GM12878 (cell line): ENCODE results near the gene SEMA4F. TPM values are rescaled to one million over a fixed set of nuclear protein-coding genes. Genes with fewer than 3 reads are reported as not detected.

Experiments used
- ATAC-seq: fragments of 200-7000 bp; cut with Tn5 transposase; 3 replicates; pipeline ENCODE4 v1.9.1; 2020; ENCODE audit warnings: mild to moderate bottlenecking, moderate library complexity
- BruUV-seq: library from RNA; stranded (reverse); fragments of 400-500 nt; replicated peaks from 2 replicates; lab custom pipeline; 2021; lab: Mats Ljungman, UMichigan
- CTCF ChIA-PET: fragments of 300-600 bp; sonication (Branson Sonifier 250); formaldehyde crosslinking; extraction: SDS; loops from one replicate; lab custom pipeline; 2021; ENCODE audit warnings: inconsistent platforms; lab: Yijun Ruan, JAX
- POLR2A ChIA-PET: fragments of 350-600 bp; formaldehyde crosslinking; extraction: SDS; loops from one replicate; lab custom pipeline; 2021; ENCODE audit warnings: inconsistent platforms; lab: Charles Lee
- RAD21 ChIA-PET: fragments of 300-600 bp; sonication (Branson Sonifier 250); formaldehyde crosslinking; loops from one replicate; lab custom pipeline; 2023; ENCODE audit warnings: antibody characterized with exemption; ENCODE audit not compliant: unreplicated experiment; lab: Charles Lee
- SMC1A ChIA-PET: fragments of 300-600 bp; sonication (Branson Sonifier 250); formaldehyde crosslinking; loops from one replicate; lab custom pipeline; 2023; ENCODE audit not compliant: unreplicated experiment, uncharacterized antibody; lab: Charles Lee
- DNase-seq: peaks from one replicate; pipeline ENCODE4 v3.0.0-alpha.2; 2011; ENCODE audit warnings: low read depth, low spot score
- FAIRE-seq: peaks from 3 replicates; lab custom pipeline; 2011; peaks lifted over from hg19 to GRCh38; lab: Jason Lieb, UNC
- H2AFZ ChIP-seq: 2 replicates; pipeline ENCODE4 v1.6.0; 2011; ENCODE audit warnings: low read depth, low read length, control low read depth; ENCODE audit not compliant: control insufficient read depth
- H3K27ac ChIP-seq: 2 replicates; pipeline ENCODE4 v1.5.1; 2011; ENCODE audit warnings: control low read depth; ENCODE audit not compliant: control insufficient read depth, insufficient read depth
- H3K27me3 ChIP-seq, 2 experiments: replicated peaks in 1 of 2; 2 replicates each; pipeline versions ENCODE4 v1.6.0 to v1.6.1; 2011; ENCODE audit warnings: low read length in 1 of 2; ENCODE audit not compliant: control insufficient read depth in 2 of 2, insufficient read depth in 2 of 2
- H3K36me3 ChIP-seq, 2 experiments: 2 replicates each; pipeline ENCODE4 v1.5.1; 2011; ENCODE audit warnings: low read length in 1 of 2; ENCODE audit not compliant: control insufficient read depth in 2 of 2, insufficient read depth in 2 of 2
- H3K4me1 ChIP-seq: 2 replicates; pipeline ENCODE4 v1.6.1; 2011; ENCODE audit warnings: mild to moderate bottlenecking, low read length, moderate library complexity, mixed read lengths; ENCODE audit not compliant: control insufficient read depth, insufficient read depth
- H3K4me2 ChIP-seq: 2 replicates; pipeline ENCODE4 v1.6.0; 2011; ENCODE audit warnings: control low read depth; ENCODE audit not compliant: control insufficient read depth, insufficient read depth
- H3K4me3 ChIP-seq: fragments of 200-600 bp; sonication (generic); 2 replicates; pipeline ENCODE4 v1.5.1; 2016
- H3K79me2 ChIP-seq: 2 replicates; pipeline ENCODE4 v1.6.0; 2011; ENCODE audit warnings: low read length; ENCODE audit not compliant: control insufficient read depth, insufficient read depth
- H3K9ac ChIP-seq: 2 replicates; pipeline ENCODE4 v1.8.0; 2011; ENCODE audit warnings: low read length, control low read depth, mixed read lengths; ENCODE audit not compliant: control insufficient read depth, insufficient read depth
- H3K9me3 ChIP-seq: replicated peaks from 3 replicates; pipeline ENCODE4 v1.5.1; 2011; ENCODE audit warnings: mild to moderate bottlenecking, low read length; ENCODE audit not compliant: control insufficient read depth, insufficient read depth
- H4K20me1 ChIP-seq: 2 replicates; pipeline ENCODE4 v1.6.0; 2011; ENCODE audit not compliant: control insufficient read depth, insufficient read depth
- BRCA1 ChIP-seq: IDR thresholded peaks from 2 replicates; pipeline ENCODE4 v1.6.1; 2011; ENCODE audit warnings: low read depth, low read length, improper control_type of control experiment
- ESRRA ChIP-seq: IDR thresholded peaks from 2 replicates; pipeline ENCODE4 v1.6.1; 2012; ENCODE audit warnings: mild to moderate bottlenecking, low read length, improper control_type of control experiment
- HCFC1 ChIP-seq: fragments of 150-350 bp; IDR thresholded peaks from 2 replicates; pipeline ENCODE4 v1.6.1; 2014; ENCODE audit warnings: low read length
- IKZF2 ChIP-seq, 2 experiments: fragments of 450-650 bp; IDR thresholded peaks; 2 replicates each; pipeline ENCODE4 v1.6.1; 2017; ENCODE audit warnings: mild to moderate bottlenecking in 2 of 2, moderate library complexity in 2 of 2
- MYB ChIP-seq: fragments of 150-350 bp; IDR thresholded peaks from 2 replicates; pipeline ENCODE4 v1.6.1; 2014; ENCODE audit warnings: mild to moderate bottlenecking, low read depth, low read length, borderline replicate concordance
- NRF1 ChIP-seq: conservative IDR thresholded peaks from 2 replicates; pipeline ENCODE4 v1.6.1; 2011; ENCODE audit warnings: mild to moderate bottlenecking, low read depth, low read length, improper control_type of control experiment
- TCF7 ChIP-seq: IDR thresholded peaks from 2 replicates; pipeline ENCODE4 v1.6.1; 2014; ENCODE audit warnings: antibody characterized with exemption, borderline replicate concordance
- WGBS: methylation state at CpG from one replicate; pipeline ENCODE4 v1.1.6; 2016; ENCODE audit warnings: low lambda C conversion rate; ENCODE audit not compliant: insufficient replicate concordance, insufficient coverage; ENCODE audit errors: missing lambda C conversion rate; 5-methylcytosine and 5-hydroxymethylcytosine counted together
- in situ Hi-C: fragments of 300-500 bp; cut with MboI; formaldehyde crosslinking; loops from 9 replicates; pipeline ENCODE4 v1.14.3; 2018; ENCODE audit warnings: mixed read lengths
- intact Hi-C: fragments of 100-400 bp; cut with micrococcal nuclease; formaldehyde crosslinking; loops from one replicate; pipeline ENCODE4 v1.14.2; 2022; ENCODE audit not compliant: unreplicated experiment
- polyA plus RNA-seq, 11 experiments: library from polyadenylated mRNA; depleted of rRNA in 4 of 11; unstranded in 6 of 11; stranded (reverse) in 5 of 11; fragments of >200 nt; fragmentation: Nextera tagmentation in 4 of 11; fragmentation: Illumina TruSeq in 1 of 11; extraction: Ambion mirVana in 4 of 11; extraction: Trizol in 1 of 11; gene quantifications; 1 replicate in 1 of 11; 2 replicates in 10 of 11; pipeline versions ENCODE4 v1.2.1 to v1.2.3, GENCODE V29; 2011 to 2016; ENCODE audit warnings: inconsistent platforms in 2 of 11, missing spikeins in 2 of 11, low read depth in 1 of 11
- total RNA-seq, 4 experiments: library from RNA; depleted of rRNA in 3 of 4; stranded (reverse); fragments of >200 nt in 3 of 4; fragmentation: Illumina TruSeq in 1 of 4; extraction: Trizol in 1 of 4; gene quantifications; 2 replicates each; pipeline versions ENCODE4 v1.2.1 to v1.2.3, GENCODE V29; 2013 to 2021
- TF ChIP-seq, protein P1 (sequence below): fragments of 450-650 bp; IDR thresholded peaks from 2 replicates; pipeline ENCODE4 v1.6.1; 2014; ENCODE audit warnings: mild to moderate bottlenecking
- TF ChIP-seq, protein P2 (sequence below): fragments of 450-650 bp; IDR thresholded peaks from 2 replicates; pipeline ENCODE4 v1.6.1; 2017; ENCODE audit warnings: borderline replicate concordance

SEMA4F gene
- total and polyA plus RNA-seq, 10 of the 15 experiments (the other 5 are each of a cell fraction or from before 2014, with no cell fraction given): 0.26 to 3.0 (median 2.1) TPM

DNA sequence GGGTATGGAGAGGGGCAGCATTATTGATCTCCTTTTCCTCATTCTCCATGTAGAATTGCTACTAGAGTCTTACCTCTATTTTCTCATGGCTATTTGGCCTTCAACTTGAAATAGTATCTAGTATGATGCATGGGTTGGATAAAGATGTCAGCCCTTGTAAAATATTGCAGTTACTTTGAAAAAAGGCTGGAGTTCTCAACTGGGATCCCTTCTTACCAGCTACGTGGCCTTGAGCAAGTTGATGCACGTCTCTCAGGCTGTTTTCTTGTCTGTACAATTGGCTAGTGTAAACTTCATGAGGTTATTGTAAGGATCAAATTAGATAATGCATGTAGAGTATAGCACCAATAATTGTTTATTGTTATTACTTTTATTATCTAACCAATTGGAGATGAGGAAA, 50.2 kb downstream of the SEMA4F start:
- POLR2A ChIA-PET: no interaction called here
- no peaks in the 10 kb centered on the region for H3K27me3 ChIP-seq
- RAD21 ChIA-PET: no interaction called here
- H3K4me2 ChIP-seq: no peak overlapping the region
- no peak for DNase-seq
- TF ChIP-seq IKZF2 (IDR thresholded peaks at IDR 0.05): no peak
- no peak for TF ChIP-seq TCF7
- TF ChIP-seq, protein P1, sequence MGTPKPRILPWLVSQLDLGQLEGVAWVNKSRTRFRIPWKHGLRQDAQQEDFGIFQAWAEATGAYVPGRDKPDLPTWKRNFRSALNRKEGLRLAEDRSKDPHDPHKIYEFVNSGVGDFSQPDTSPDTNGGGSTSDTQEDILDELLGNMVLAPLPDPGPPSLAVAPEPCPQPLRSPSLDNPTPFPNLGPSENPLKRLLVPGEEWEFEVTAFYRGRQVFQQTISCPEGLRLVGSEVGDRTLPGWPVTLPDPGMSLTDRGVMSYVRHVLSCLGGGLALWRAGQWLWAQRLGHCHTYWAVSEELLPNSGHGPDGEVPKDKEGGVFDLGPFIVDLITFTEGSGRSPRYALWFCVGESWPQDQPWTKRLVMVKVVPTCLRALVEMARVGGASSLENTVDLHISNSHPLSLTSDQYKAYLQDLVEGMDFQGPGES: no peak
- TF ChIP-seq MYB: no peak
- TF ChIP-seq HCFC1: no peak
- no peak for TF ChIP-seq NRF1
- TF ChIP-seq ESRRA: no peak
- TF ChIP-seq, protein P2, sequence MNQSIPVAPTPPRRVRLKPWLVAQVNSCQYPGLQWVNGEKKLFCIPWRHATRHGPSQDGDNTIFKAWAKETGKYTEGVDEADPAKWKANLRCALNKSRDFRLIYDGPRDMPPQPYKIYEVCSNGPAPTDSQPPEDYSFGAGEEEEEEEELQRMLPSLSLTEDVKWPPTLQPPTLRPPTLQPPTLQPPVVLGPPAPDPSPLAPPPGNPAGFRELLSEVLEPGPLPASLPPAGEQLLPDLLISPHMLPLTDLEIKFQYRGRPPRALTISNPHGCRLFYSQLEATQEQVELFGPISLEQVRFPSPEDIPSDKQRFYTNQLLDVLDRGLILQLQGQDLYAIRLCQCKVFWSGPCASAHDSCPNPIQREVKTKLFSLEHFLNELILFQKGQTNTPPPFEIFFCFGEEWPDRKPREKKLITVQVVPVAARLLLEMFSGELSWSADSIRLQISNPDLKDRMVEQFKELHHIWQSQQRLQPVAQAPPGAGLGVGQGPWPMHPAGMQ: no peak
- TF ChIP-seq BRCA1: no peak
- TF ChIP-seq, all 136 proteins: peak for 0
- WGBS: 17% methylated on average over 2 of the region's 2 CpGs
- no peaks in the 10 kb centered on the region for H3K79me2 ChIP-seq
- no peaks in the 10 kb centered on the region for H3K36me3 ChIP-seq
- ChIA-PET CTCF (interaction anchor here (0.8 to 4.3 kb wide), 3 partner anchors 13 to 61 kb away, joined by 3 to 18 read pairs (median 7); no protein-coding TSS in a partner anchor), SMC1A (interaction anchor here (0.9 to 1.9 kb wide), 3 partner anchors 10 to 60 kb away, joined by 3 to 6 read pairs (median 3); no protein-coding TSS in a partner anchor)
- in situ Hi-C loops (loop anchor here (5.0 kb wide), 1 partner anchor 173 kb away; no protein-coding TSS in a partner anchor), intact Hi-C loops (no loop called here)
- no TSS peak for BruUV-seq
- H4K20me1 ChIP-seq: no peaks in the 10 kb centered on the region
- ATAC-seq: no peak
- H3K4me1 ChIP-seq: peaks cover 9% of the 10 kb centered on the region
- FAIRE-seq: no peak
- no peak overlapping the region for H3K27ac ChIP-seq
- H3K4me3 ChIP-seq: no peak overlapping the region
- H2AFZ ChIP-seq: no peak overlapping the region
- H3K9me3 ChIP-seq: no peaks in the 10 kb centered on the region
- no peak overlapping the region for H3K9ac ChIP-seq
